GM19238 (cell line): Measurements from ENCODE around the gene LCE3A.

Source experiments
- DNase-seq: peaks from one replicate; pipeline ENCODE4 v3.0.0; 2011; ENCODE audit warnings: low spot score; ENCODE audit not compliant: insufficient read length

Gene LCE3A

DNA sequence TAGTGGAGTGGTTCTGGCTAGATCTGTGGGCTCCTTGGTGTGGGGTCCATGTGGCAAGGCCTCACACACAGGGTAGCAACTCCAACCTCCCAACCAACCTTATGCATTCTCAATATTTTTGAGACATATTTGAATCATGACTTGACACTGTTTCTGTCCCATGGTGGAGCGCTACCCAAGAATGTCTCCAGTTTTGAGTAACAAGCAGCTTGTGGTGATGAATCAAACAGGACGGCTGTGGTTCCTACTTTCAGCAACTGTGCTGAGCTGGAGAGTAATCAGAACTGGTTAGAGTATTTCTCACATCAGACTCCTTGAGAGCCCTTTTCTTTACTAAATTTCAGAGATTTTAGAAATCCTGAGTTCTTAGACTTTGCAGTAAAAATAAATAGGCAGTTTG is 45.7 kb downstream of the LCE3A start:
- DNase-seq: no peak
